Measurements from ENCODE around the gene CDK10. TPM values are rescaled to one million over a fixed set of nuclear protein-coding genes. Genes with fewer than 3 reads are reported as not detected.

The CDK10 gene
- total RNA-seq, 1 experiment from 2014 or later, result 106 TPM

DNA sequence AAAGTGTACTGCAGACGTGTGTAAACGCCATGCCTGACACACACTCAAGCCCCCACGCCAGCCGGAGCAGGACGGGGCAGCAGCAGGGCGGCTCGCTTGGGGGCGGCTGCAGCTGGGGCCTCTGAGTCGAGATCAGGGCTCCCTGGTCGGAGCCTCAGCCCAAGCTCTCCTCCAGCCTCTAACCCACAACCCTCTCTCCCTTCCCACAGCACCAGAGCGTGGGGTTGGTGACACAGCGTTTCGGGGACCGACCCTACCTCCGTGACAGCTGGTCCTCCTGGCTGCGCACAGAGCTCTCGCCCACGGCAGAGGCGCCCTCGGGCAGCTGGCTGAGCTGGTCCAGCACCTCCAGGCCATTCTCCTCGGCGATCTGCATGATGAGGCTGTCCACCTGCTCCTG lies 40.2 kb upstream of the CDK10 start:
- Mint-ChIP-seq H3K27me3 (ENCODE audit: unreplicated experiment) (peaks cover 8% of the 10 kb centered on the region), H3K4me1 (ENCODE audit: low read depth, unreplicated experiment) (peaks cover under 1% of the 10 kb centered on the region), H3K4me3 (ENCODE audit: low read depth, unreplicated experiment) (no peak overlapping the region), H3K36me3 (ENCODE audit: insufficient read depth, unreplicated experiment) (peaks cover 51% of the 10 kb centered on the region), H3K27ac (ENCODE audit: unreplicated experiment) (no peak overlapping the region), H3K9me3 (ENCODE audit: low read depth, unreplicated experiment) (no peaks in the 10 kb centered on the region)
- DNase-seq, result no peak
- TF ChIP-seq, protein P1, sequence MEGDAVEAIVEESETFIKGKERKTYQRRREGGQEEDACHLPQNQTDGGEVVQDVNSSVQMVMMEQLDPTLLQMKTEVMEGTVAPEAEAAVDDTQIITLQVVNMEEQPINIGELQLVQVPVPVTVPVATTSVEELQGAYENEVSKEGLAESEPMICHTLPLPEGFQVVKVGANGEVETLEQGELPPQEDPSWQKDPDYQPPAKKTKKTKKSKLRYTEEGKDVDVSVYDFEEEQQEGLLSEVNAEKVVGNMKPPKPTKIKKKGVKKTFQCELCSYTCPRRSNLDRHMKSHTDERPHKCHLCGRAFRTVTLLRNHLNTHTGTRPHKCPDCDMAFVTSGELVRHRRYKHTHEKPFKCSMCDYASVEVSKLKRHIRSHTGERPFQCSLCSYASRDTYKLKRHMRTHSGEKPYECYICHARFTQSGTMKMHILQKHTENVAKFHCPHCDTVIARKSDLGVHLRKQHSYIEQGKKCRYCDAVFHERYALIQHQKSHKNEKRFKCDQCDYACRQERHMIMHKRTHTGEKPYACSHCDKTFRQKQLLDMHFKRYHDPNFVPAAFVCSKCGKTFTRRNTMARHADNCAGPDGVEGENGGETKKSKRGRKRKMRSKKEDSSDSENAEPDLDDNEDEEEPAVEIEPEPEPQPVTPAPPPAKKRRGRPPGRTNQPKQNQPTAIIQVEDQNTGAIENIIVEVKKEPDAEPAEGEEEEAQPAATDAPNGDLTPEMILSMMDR (IDR thresholded peaks at IDR 0.05; ENCODE audit: unreplicated experiment), result no peak
- no TSS peak for BruUV-seq (replicated peaks)
- intact Hi-C loops (cut with micrococcal nuclease; ENCODE audit: unreplicated experiment), result no loop called here
- CTCF ChIA-PET, result interaction anchor here (0.6 kb wide), 1 partner anchor 12 kb away, joined by 3 read pairs; no protein-coding TSS in a partner anchor

DNA sequence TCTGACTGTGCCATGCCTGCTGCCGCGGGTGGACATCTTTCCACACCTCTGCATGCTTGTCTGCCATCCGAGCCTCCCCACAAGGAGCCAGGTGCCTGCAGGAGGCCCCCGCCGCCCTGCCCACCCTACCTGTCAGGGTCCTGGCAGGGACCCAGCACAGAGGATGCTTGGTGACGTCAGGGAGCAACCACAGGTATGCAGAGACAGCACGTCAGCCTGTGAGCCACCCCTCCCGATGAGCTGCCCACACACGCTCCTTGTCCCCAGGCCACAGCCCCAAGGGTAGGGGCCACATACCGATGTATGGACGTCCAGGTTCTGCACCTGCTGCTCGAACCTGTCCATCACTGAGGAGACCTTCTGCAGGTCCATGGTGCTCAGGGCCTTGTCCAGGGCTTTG lies 39.6 kb upstream of the CDK10 start:
- Mint-ChIP-seq H3K9me3 (ENCODE audit: low read depth, unreplicated experiment) (no peaks in the 10 kb centered on the region), H3K4me1 (ENCODE audit: low read depth, unreplicated experiment) (no peaks in the 10 kb centered on the region), H3K36me3 (ENCODE audit: insufficient read depth, unreplicated experiment) (peaks cover 57% of the 10 kb centered on the region), H3K4me3 (ENCODE audit: low read depth, unreplicated experiment) (no peak overlapping the region), H3K27ac (ENCODE audit: unreplicated experiment) (no peak overlapping the region), H3K27me3 (ENCODE audit: unreplicated experiment) (peaks cover 2% of the 10 kb centered on the region)
- CTCF ChIA-PET, result no interaction called here
- DNase-seq, result no peak
- TF ChIP-seq, protein P1 (IDR thresholded peaks at IDR 0.05; ENCODE audit: unreplicated experiment), result no peak
- BruUV-seq (replicated peaks), result no TSS peak
- intact Hi-C loops (cut with micrococcal nuclease; ENCODE audit: unreplicated experiment), result no loop called here

DNA sequence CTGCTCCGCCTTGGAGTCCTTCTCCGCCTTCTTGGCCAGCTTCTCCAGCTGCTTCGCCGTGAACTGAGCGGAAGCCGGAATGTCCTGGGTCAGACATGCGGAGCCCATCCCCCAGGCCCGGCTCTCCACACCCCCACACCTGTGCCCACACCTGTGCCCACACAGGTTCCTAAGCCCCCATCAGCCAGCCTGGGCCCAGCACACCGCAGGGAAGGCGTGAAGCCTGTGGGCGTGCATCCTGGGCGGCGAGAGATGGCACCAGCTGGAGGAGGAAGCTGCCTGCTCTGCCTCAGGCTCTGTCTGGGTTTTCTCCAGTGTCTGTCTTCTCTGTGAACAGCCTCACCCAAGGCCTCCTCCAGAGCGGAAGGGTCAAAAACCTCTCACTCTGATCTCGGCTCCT lies 34.9 kb upstream of the CDK10 start:
- Mint-ChIP-seq H3K27me3 (ENCODE audit: unreplicated experiment) (no peaks in the 10 kb centered on the region), H3K9me3 (ENCODE audit: low read depth, unreplicated experiment) (no peaks in the 10 kb centered on the region), H3K27ac (ENCODE audit: unreplicated experiment) (no peak overlapping the region), H3K4me3 (ENCODE audit: low read depth, unreplicated experiment) (no peak overlapping the region), H3K36me3 (ENCODE audit: insufficient read depth, unreplicated experiment) (peaks cover 60% of the 10 kb centered on the region), H3K4me1 (ENCODE audit: low read depth, unreplicated experiment) (peaks cover 7% of the 10 kb centered on the region)
- intact Hi-C loops (cut with micrococcal nuclease; ENCODE audit: unreplicated experiment), result no loop called here
- BruUV-seq (replicated peaks), result no TSS peak
- TF ChIP-seq, protein P1 (IDR thresholded peaks at IDR 0.05; ENCODE audit: unreplicated experiment), result no peak
- DNase-seq, result no peak
- CTCF ChIA-PET, result no interaction called here

DNA sequence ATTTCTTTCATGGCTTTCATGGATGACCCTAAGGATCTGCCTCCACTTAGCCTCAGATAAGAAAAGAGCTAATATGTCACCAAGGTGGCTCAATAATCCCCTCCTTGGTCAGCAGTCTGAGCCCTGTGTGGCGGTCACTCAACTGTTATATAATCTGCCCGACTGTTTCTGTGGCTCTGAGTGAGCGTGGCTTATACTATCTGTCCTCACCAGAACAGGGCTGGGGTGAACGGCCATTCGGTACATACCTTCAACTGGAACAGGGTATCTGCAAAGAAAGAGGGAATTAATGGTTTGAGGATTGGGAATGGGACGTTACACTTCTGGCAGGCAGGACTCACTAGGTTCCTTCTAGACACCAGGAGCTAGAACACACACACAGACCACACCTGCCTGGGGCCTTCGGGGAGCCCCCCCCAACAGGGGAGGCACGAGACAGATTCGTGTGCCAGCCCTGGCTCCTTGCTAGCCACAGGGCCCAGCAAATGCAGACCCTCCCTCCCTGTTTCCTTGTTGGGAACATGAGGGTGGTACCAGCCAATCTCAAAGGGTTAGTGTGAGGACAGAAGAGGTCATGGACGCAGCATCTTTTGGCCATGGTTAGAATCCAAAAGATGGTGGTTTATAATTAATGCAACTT lies 32.7 kb upstream of the CDK10 start:
- CTCF ChIA-PET, result interaction anchor here (0.7 to 0.9 kb wide), 3 partner anchors 28 to 88 kb away, joined by 3 to 6 read pairs (median 3); no protein-coding TSS in a partner anchor
- Mint-ChIP-seq H3K9me3 (ENCODE audit: low read depth, unreplicated experiment) (no peaks in the 10 kb centered on the region), H3K27me3 (ENCODE audit: unreplicated experiment) (no peaks in the 10 kb centered on the region), H3K36me3 (ENCODE audit: insufficient read depth, unreplicated experiment) (peaks cover 73% of the 10 kb centered on the region), H3K4me1 (ENCODE audit: low read depth, unreplicated experiment) (peaks cover 17% of the 10 kb centered on the region), H3K4me3 (ENCODE audit: low read depth, unreplicated experiment) (no peak overlapping the region), H3K27ac (ENCODE audit: unreplicated experiment) (no peak overlapping the region)
- no TSS peak for BruUV-seq (replicated peaks)
- intact Hi-C loops (cut with micrococcal nuclease; ENCODE audit: unreplicated experiment), result no loop called here
- no peak for DNase-seq
- TF ChIP-seq, protein P1 (IDR thresholded peaks at IDR 0.05; ENCODE audit: unreplicated experiment), result no peak

Data from Calu3 (cell line).